SK-N-MC (cell line): ENCODE results near the gene GPR179.

Source experiments
- EZH2 ChIP-seq: fragments of 200-600 bp; sonication (generic); IDR thresholded peaks from one replicate; pipeline ENCODE4 v1.6.1; 2017; ENCODE audit warnings: antibody characterized with exemption
- FOXP2 ChIP-seq: optimal IDR thresholded peaks from 2 replicates; pipeline ENCODE3; 2011; ENCODE audit warnings: mild to moderate bottlenecking, moderate library complexity; ENCODE audit not compliant: insufficient read depth; ENCODE audit errors: extremely low read length, control extremely low read depth
- POLR2AphosphoS5 ChIP-seq: IDR thresholded peaks from 2 replicates; pipeline ENCODE4 v1.6.1; 2012; ENCODE audit warnings: mild to moderate bottlenecking, low read depth, low read length, borderline replicate concordance

GRCh38 chr17:38320482-38320881, 23.3 kb downstream of the GPR179 start:
- TF ChIP-seq POLR2AphosphoS5 (no peak), EZH2 (no peak), FOXP2 (no peak)
